HEK293 (cell line): ENCODE results near the gene CSRP1.

Experiments used
- GLIS1 ChIP-seq: fragments of 450-650 bp; formaldehyde crosslinking; IDR thresholded peaks from 2 replicates; pipeline ENCODE4 v1.5.1; 2016; ENCODE audit warnings: missing biosample characterization, missing genetic modification characterization
- KLF1 ChIP-seq: fragments of 450-650 bp; formaldehyde crosslinking; IDR thresholded peaks from 2 replicates; pipeline ENCODE4 v1.5.1; 2016; ENCODE audit warnings: missing biosample characterization, missing genetic modification characterization
- KLF17 ChIP-seq: fragments of 450-650 bp; formaldehyde crosslinking; IDR thresholded peaks from 2 replicates; pipeline ENCODE4 v1.5.1; 2016; ENCODE audit warnings: missing biosample characterization, missing genetic modification characterization
- PATZ1 ChIP-seq: fragments of 450-650 bp; formaldehyde crosslinking; IDR thresholded peaks from 2 replicates; pipeline ENCODE4 v1.5.1; 2016; ENCODE audit warnings: missing biosample characterization, missing genetic modification characterization
- PRDM10 ChIP-seq: fragments of 450-650 bp; formaldehyde crosslinking; IDR thresholded peaks from 2 replicates; pipeline ENCODE4 v1.5.1; 2016; ENCODE audit warnings: missing biosample characterization, missing genetic modification characterization
- REST ChIP-seq: fragments of 450-650 bp; formaldehyde crosslinking; IDR thresholded peaks from 2 replicates; pipeline ENCODE4 v1.5.1; 2016; ENCODE audit warnings: missing biosample characterization, missing genetic modification characterization
- SCRT2 ChIP-seq: fragments of 450-650 bp; formaldehyde crosslinking; IDR thresholded peaks from 2 replicates; pipeline ENCODE4 v1.5.1; 2016; ENCODE audit warnings: missing biosample characterization, missing genetic modification characterization
- SP3 ChIP-seq: fragments of 450-650 bp; formaldehyde crosslinking; IDR thresholded peaks from 2 replicates; pipeline ENCODE4 v1.5.1; 2016; ENCODE audit warnings: missing biosample characterization, missing genetic modification characterization
- ZBTB20 ChIP-seq: fragments of 450-650 bp; formaldehyde crosslinking; IDR thresholded peaks from 2 replicates; pipeline ENCODE4 v1.5.1; 2016; ENCODE audit warnings: missing biosample characterization, missing genetic modification characterization
- ZBTB21 ChIP-seq: fragments of 450-650 bp; formaldehyde crosslinking; IDR thresholded peaks from 2 replicates; pipeline ENCODE4 v1.5.1; 2017; ENCODE audit warnings: missing biosample characterization, missing genetic modification characterization
- ZBTB8A ChIP-seq: fragments of 450-650 bp; formaldehyde crosslinking; IDR thresholded peaks from 2 replicates; pipeline ENCODE4 v1.5.1; 2016; ENCODE audit warnings: missing biosample characterization, missing genetic modification characterization
- ZEB2 ChIP-seq: fragments of 450-650 bp; formaldehyde crosslinking; IDR thresholded peaks from 2 replicates; pipeline ENCODE4 v1.5.1; 2016; ENCODE audit warnings: missing biosample characterization, missing genetic modification characterization
- ZNF157 ChIP-seq: fragments of 450-650 bp; formaldehyde crosslinking; IDR thresholded peaks from 2 replicates; pipeline ENCODE4 v1.5.1; 2016; ENCODE audit warnings: missing biosample characterization, missing genetic modification characterization
- ZNF239 ChIP-seq: fragments of 450-650 bp; formaldehyde crosslinking; IDR thresholded peaks from 2 replicates; pipeline ENCODE4 v1.5.1; 2016; ENCODE audit warnings: missing biosample characterization, missing genetic modification characterization
- ZNF335 ChIP-seq: fragments of 450-650 bp; formaldehyde crosslinking; conservative IDR thresholded peaks from 2 replicates; pipeline ENCODE4 v1.5.1; 2016; ENCODE audit warnings: missing biosample characterization, missing genetic modification characterization
- ZNF366 ChIP-seq: fragments of 450-650 bp; formaldehyde crosslinking; conservative IDR thresholded peaks from 2 replicates; pipeline ENCODE4 v1.5.1; 2016; ENCODE audit warnings: missing biosample characterization, missing genetic modification characterization
- ZNF426 ChIP-seq: fragments of 450-650 bp; formaldehyde crosslinking; IDR thresholded peaks from 2 replicates; pipeline ENCODE4 v1.5.1; 2017; ENCODE audit warnings: missing biosample characterization, missing genetic modification characterization, mild to moderate bottlenecking, inconsistent platforms, moderate library complexity
- ZNF629 ChIP-seq: fragments of 450-650 bp; formaldehyde crosslinking; IDR thresholded peaks from 2 replicates; pipeline ENCODE4 v1.5.1; 2017; ENCODE audit warnings: missing biosample characterization, missing genetic modification characterization
- ZNF639 ChIP-seq: fragments of 450-650 bp; formaldehyde crosslinking; IDR thresholded peaks from 2 replicates; pipeline ENCODE4 v1.5.1; 2016; ENCODE audit warnings: missing biosample characterization, missing genetic modification characterization
- ZNF645 ChIP-seq: fragments of 450-650 bp; formaldehyde crosslinking; IDR thresholded peaks from 2 replicates; pipeline ENCODE4; 2016; ENCODE audit warnings: missing biosample characterization, missing genetic modification characterization
- ZSCAN4 ChIP-seq: fragments of 450-650 bp; formaldehyde crosslinking; IDR thresholded peaks from 2 replicates; pipeline ENCODE4 v1.5.1; 2017; ENCODE audit warnings: missing biosample characterization, missing genetic modification characterization
- ZXDB ChIP-seq: fragments of 450-650 bp; formaldehyde crosslinking; IDR thresholded peaks from 2 replicates; pipeline ENCODE4 v1.5.1; 2016; ENCODE audit warnings: missing biosample characterization, missing genetic modification characterization

The CSRP1 gene

GRCh38 chr1:201461645-201462441 is 45.1 kb downstream of the CSRP1 start (continued):
- peak; percentile 97 for TF ChIP-seq PATZ1 (tag by site-specific recombination)
- TF ChIP-seq KLF1 (tag by site-specific recombination): peak; percentile 81
- TF ChIP-seq SCRT2: peak; percentile 83
- TF ChIP-seq PRDM10: peak; percentile 62
- 0 out of 2 replicates have a peak, but pooled peaks have one; percentile 14 for TF ChIP-seq ZBTB8A
- TF ChIP-seq ZNF629 (tag by site-specific recombination): peak; percentile 59
- peak; percentile 16; the same call in 1 of the 2 replicates for TF ChIP-seq SP3 (tag by site-specific recombination)
- TF ChIP-seq ZXDB: peak; percentile 33; the same call in 1 of the 2 replicates
- peak; percentile 78 for TF ChIP-seq GLIS1 (tag by site-specific recombination)
- 0 out of 2 replicates have a peak, but pooled peaks have one; percentile 11 for TF ChIP-seq ZNF645 (tag by site-specific recombination)
- no peak for TF ChIP-seq ZNF157
- peak; percentile 90 for TF ChIP-seq KLF17
- peak; percentile 16; the same call in 1 of the 2 replicates for TF ChIP-seq ZBTB21 (tag by site-specific recombination)
- 0 out of 2 replicates have a peak, but pooled peaks have one; percentile 5 for TF ChIP-seq REST
- TF ChIP-seq ZSCAN4 (tag by site-specific recombination): 0 out of 2 replicates have a peak, but pooled peaks have one; percentile 27
- TF ChIP-seq ZNF639: peak; percentile 53; the same call in 1 of the 2 replicates
- TF ChIP-seq ZNF366 (tag by site-specific recombination): no peak
- peak; percentile 71 for TF ChIP-seq ZEB2 (tag by site-specific recombination)
- peak; percentile 82 for TF ChIP-seq ZBTB20 (tag by site-specific recombination)
- TF ChIP-seq ZNF335 (tag by site-specific recombination): 0 out of 2 replicates have a peak, but pooled peaks have one; percentile 19
- no peak for TF ChIP-seq ZNF239
- TF ChIP-seq ZNF426 (tag by site-specific recombination): no peak
